Vagina (tissue), 2 donors: ENCODE results near the gene CCHCR1. TPM values are rescaled to one million over a fixed set of nuclear protein-coding genes. Genes with fewer than 3 reads are reported as not detected.

ENCODE experiments used
- DNase-seq, 2 donors: peaks; one replicate each; pipeline ENCODE4 v3.0.0-alpha.2; 2017; ENCODE audit errors: extremely low spot score in 2 of 2
- H3K27ac ChIP-seq: fragments of 200-600 bp; sonication (generic); one replicate; pipeline ENCODE4 v1.5.1; 2019
- H3K27me3 ChIP-seq: fragments of 200-600 bp; sonication (generic); one replicate; pipeline ENCODE4 v1.5.1; 2019
- H3K36me3 ChIP-seq, 2 donors: fragments of 200-600 bp; sonication (generic); one replicate each; pipeline ENCODE4 v1.5.1; 2017 to 2019
- H3K4me1 ChIP-seq: fragments of 200-600 bp; sonication (generic); one replicate; pipeline ENCODE4 v1.5.1; 2019
- H3K4me3 ChIP-seq, 2 donors: fragments of 200-600 bp; sonication (generic); 1 replicate in 1 of 2; 2 replicates in 1 of 2; pipeline ENCODE4 v1.5.1; 2016 to 2019
- H3K9me3 ChIP-seq: fragments of 200-600 bp; sonication (generic); one replicate; pipeline ENCODE4 v1.5.1; 2019
- CTCF ChIP-seq, 3 experiments: fragments of 450-650 bp in 2 of 3; fragments of 200-600 bp in 1 of 3; sonication (generic) in 1 of 3; IDR thresholded peaks; one replicate each; pipeline ENCODE4 v1.5.1; 2017 to 2019; ENCODE audit warnings: antibody characterized with exemption in 3 of 3, mild to moderate bottlenecking in 2 of 3, moderate library complexity in 2 of 3
- POLR2A ChIP-seq, 2 donors: fragments of 450-650 bp; IDR thresholded peaks; one replicate each; pipeline ENCODE4 v1.6.1; 2017; ENCODE audit warnings: antibody characterized with exemption in 2 of 2, mild to moderate bottlenecking in 2 of 2, moderate library complexity in 2 of 2
- POLR2AphosphoS5 ChIP-seq, 2 donors: sonication (generic); formaldehyde crosslinking; IDR thresholded peaks; one replicate each; pipeline ENCODE4 v1.9.0; 2017; ENCODE audit warnings: antibody characterized with exemption in 2 of 2, mild to moderate bottlenecking in 2 of 2, low read depth in 1 of 2; ENCODE audit not compliant: insufficient read depth in 1 of 2
- intact Hi-C: fragments of 100-400 bp; cut with DNase I; formaldehyde crosslinking; loops from one replicate; pipeline ENCODE4 v1.15.1; 2023
- total RNA-seq: library from RNA; depleted of rRNA; stranded (reverse); fragments of >200 nt; gene quantifications from one replicate; pipeline ENCODE4 v1.2.3, GENCODE V29; 2016

Gene CCHCR1
- total RNA-seq, 1 donor from 2014 or later: 21.9 TPM

- TF ChIP-seq POLR2AphosphoS5 (IDR thresholded peaks at IDR 0.05; ENCODE audit: insufficient read depth in 1 of 2, low read depth in 1 of 2) (no peak), CTCF (IDR thresholded peaks at IDR 0.05) (no peak), POLR2A (IDR thresholded peaks at IDR 0.05) (no peak)
- Histone ChIP-seq H3K9me3 (no peaks in the 10 kb centered on the region), H3K27ac (no peak overlapping the region), H3K27me3 (no peaks in the 10 kb centered on the region), H3K36me3 (peaks cover 0 to 5% of the 10 kb centered on the region in 2 donors), H3K4me3 (no peak overlapping the region), H3K4me1 (peaks cover 18% of the 10 kb centered on the region)
- intact Hi-C loops: no loop called here
- no peak for DNase-seq
These were observed 17.0 kb downstream of the CCHCR1 start for GRCh38 chr6:31140643-31141042.

- TF ChIP-seq POLR2AphosphoS5 (IDR thresholded peaks at IDR 0.05; ENCODE audit: insufficient read depth in 1 of 2, low read depth in 1 of 2) (no peak), POLR2A (IDR thresholded peaks at IDR 0.05) (no peak), CTCF (IDR thresholded peaks at IDR 0.05) (no peak)
- intact Hi-C loops: loop anchor here (5.0 kb wide), 2 partner anchors 53 to 228 kb away; no protein-coding TSS in a partner anchor
- peaks cover 18% of the 10 kb centered on the region for H3K4me1 ChIP-seq
These were observed 18.0 kb downstream of the CCHCR1 start for GRCh38 chr6:31139599-31139998.

DNA sequence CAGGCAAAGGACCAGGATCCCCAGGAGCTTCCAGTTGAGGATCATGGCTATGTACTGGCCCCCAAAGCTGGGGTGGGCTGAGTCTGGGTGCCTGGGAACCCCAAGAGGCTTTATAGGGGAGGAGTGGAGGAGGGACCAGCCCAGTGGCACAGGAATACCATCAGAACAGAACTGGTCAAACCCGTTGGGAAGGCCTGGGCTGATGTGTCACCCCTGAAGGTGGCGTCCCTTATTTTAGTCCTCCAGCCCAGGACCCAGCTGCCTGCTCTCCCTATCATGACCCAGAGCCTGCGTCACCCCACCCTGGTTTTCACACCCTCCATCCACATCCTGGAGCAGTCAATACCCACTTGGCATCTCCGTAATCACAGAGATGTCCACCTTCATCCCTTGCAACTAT lies 18.6 kb downstream of the CCHCR1 start, which contains the start of gene PSORS1C2:
TSS of gene PSORS1C2 (minus strand) at position 85 of the 400 bp plus-strand sequence. CDS start at position 45, 40 bp downstream.
- intact Hi-C loops: loop anchor here (5.0 kb wide), 2 partner anchors 53 to 228 kb away; no protein-coding TSS in a partner anchor
- H3K27me3 ChIP-seq: no peaks in the 10 kb centered on the region
- H3K4me1 ChIP-seq: peaks cover 18% of the 10 kb centered on the region
- no peaks in the 10 kb centered on the region for H3K36me3 ChIP-seq
- no peaks in the 10 kb centered on the region for H3K9me3 ChIP-seq
- no peak for DNase-seq
- H3K27ac ChIP-seq: no peak within 1 kb of the TSS
- no peak within 1 kb of the TSS for H3K4me3 ChIP-seq
- TF ChIP-seq POLR2A (IDR thresholded peaks at IDR 0.05): no peak
- no peak for TF ChIP-seq CTCF (IDR thresholded peaks at IDR 0.05)
- TF ChIP-seq POLR2AphosphoS5 (IDR thresholded peaks at IDR 0.05; ENCODE audit: insufficient read depth in 1 of 2, low read depth in 1 of 2): no peak

More at GRCh38 chr6:31139599-31139998, 18.0 kb downstream of the CCHCR1 start:
- no peaks in the 10 kb centered on the region for H3K9me3 ChIP-seq
- H3K27me3 ChIP-seq: no peaks in the 10 kb centered on the region
- H3K4me3 ChIP-seq: no peak overlapping the region
- no peak for DNase-seq
- no peak overlapping the region for H3K27ac ChIP-seq
- no peaks in the 10 kb centered on the region for H3K36me3 ChIP-seq

- no peak for TF ChIP-seq POLR2A (IDR thresholded peaks at IDR 0.05)
- no peak for TF ChIP-seq POLR2AphosphoS5 (IDR thresholded peaks at IDR 0.05; ENCODE audit: insufficient read depth in 1 of 2, low read depth in 1 of 2)
- TF ChIP-seq CTCF (IDR thresholded peaks at IDR 0.05): no peak
- Histone ChIP-seq H3K27ac (no peak overlapping the region), H3K27me3 (no peaks in the 10 kb centered on the region), H3K4me3 (no peak overlapping the region), H3K4me1 (peaks cover 18% of the 10 kb centered on the region), H3K9me3 (no peaks in the 10 kb centered on the region), H3K36me3 (no peaks in the 10 kb centered on the region)
- intact Hi-C loops: loop anchor here (5.0 kb wide), 2 partner anchors 57 to 232 kb away; no protein-coding TSS in a partner anchor
- no peak for DNase-seq
These were observed 21.9 kb downstream of the CCHCR1 start for GRCh38 chr6:31135710-31136109.

- no peak overlapping the region for H3K4me3 ChIP-seq
- intact Hi-C loops: no loop called here
- H3K27ac ChIP-seq: no peak overlapping the region
- DNase-seq: no peak
- no peaks in the 10 kb centered on the region for H3K36me3 ChIP-seq
- H3K4me1 ChIP-seq: peaks cover 8% of the 10 kb centered on the region
- TF ChIP-seq POLR2AphosphoS5 (IDR thresholded peaks at IDR 0.05; ENCODE audit: insufficient read depth in 1 of 2, low read depth in 1 of 2) (no peak), CTCF (IDR thresholded peaks at IDR 0.05) (no peak), POLR2A (IDR thresholded peaks at IDR 0.05) (no peak)
- H3K27me3 ChIP-seq: no peaks in the 10 kb centered on the region
- H3K9me3 ChIP-seq: no peaks in the 10 kb centered on the region
These were observed 24.8 kb downstream of the CCHCR1 start for GRCh38 chr6:31132806-31133205.
